HS-5 (cell line): ENCODE data around the gene UNC13B.

Experiments
- DNase-seq: peaks from one replicate; pipeline ENCODE4 v3.0.0-alpha.2; 2012; ENCODE audit warnings: low read depth

Gene UNC13B

GRCh38 chr9:35432076-35432475, 270.3 kb downstream of the UNC13B start:
- DNase-seq, result no peak

GRCh38 chr9:35436933-35437332, 275.1 kb downstream of the UNC13B start:
- no peak for DNase-seq

- DNase-seq, result no peak
Measured at GRCh38 chr9:35446012-35446411, 284.2 kb downstream of the UNC13B start.

- DNase-seq, result no peak
Measured at GRCh38 chr9:35448496-35448895, 286.7 kb downstream of the UNC13B start.

GRCh38 chr9:35452481-35452880, 290.7 kb downstream of the UNC13B start:
- DNase-seq, result no peak

GRCh38 chr9:35453786-35454185, 292.0 kb downstream of the UNC13B start:
- DNase-seq, result no peak
